GM12891 (cell line): ENCODE data around the gene ZNF407.

Source experiments
- POLR2A ChIP-seq: IDR thresholded peaks from 2 replicates; pipeline ENCODE4 v1.6.1; 2011; ENCODE audit warnings: low read depth, low read length, control low read depth
- POU2F2 ChIP-seq: IDR thresholded peaks from 2 replicates; pipeline ENCODE4 v1.6.1; 2011; ENCODE audit warnings: low read depth, mild to moderate bottlenecking, control low read depth, low read length, moderate library complexity
- TAF1 ChIP-seq: IDR thresholded peaks from 2 replicates; pipeline ENCODE4 v1.6.1; 2011; ENCODE audit warnings: low read depth, low read length, control low read depth

GRCh38 chr18:74562775-74563174, 34.9 kb upstream of the ZNF407 start:
- TF ChIP-seq TAF1 (no peak), POLR2A (no peak), POU2F2 (no peak)
